Chondrocyte (in vitro differentiated cells): ENCODE results near the gene GRIN3B. TPM values are rescaled to one million over a fixed set of nuclear protein-coding genes. Genes with fewer than 3 reads are reported as not detected.

Source experiments
- DNase-seq: peaks from one replicate; pipeline ENCODE4 v3.0.0; 2021; ENCODE audit warnings: mixed read lengths, low spot score
- H3K27ac Mint-ChIP-seq: one replicate; pipeline ENCODE4 v1.8.0; 2021; ENCODE audit warnings: mild to moderate bottlenecking, moderate library complexity, mixed read lengths; ENCODE audit not compliant: unreplicated experiment
- H3K27me3 Mint-ChIP-seq: 2 replicates; pipeline ENCODE4 v1.8.0; 2021; ENCODE audit warnings: low read depth, mixed read lengths
- H3K36me3 Mint-ChIP-seq: 2 replicates; pipeline ENCODE4 v1.8.0; 2021; ENCODE audit warnings: low read depth, mixed read lengths
- H3K4me1 Mint-ChIP-seq: 2 replicates; pipeline ENCODE4 v1.8.0; 2021; ENCODE audit warnings: low read depth, mild to moderate bottlenecking, mixed read lengths
- H3K4me3 Mint-ChIP-seq: one replicate; pipeline ENCODE4 v1.8.0; 2021; ENCODE audit warnings: mild to moderate bottlenecking, moderate library complexity, mixed read lengths; ENCODE audit not compliant: unreplicated experiment
- H3K9me3 Mint-ChIP-seq: 2 replicates; pipeline ENCODE4 v1.8.0; 2021; ENCODE audit warnings: low read depth, mixed read lengths
- CTCF ChIP-seq: fragments of 200-600 bp; sonication (generic); IDR thresholded peaks from 2 replicates; pipeline ENCODE4 v1.5.0; 2021; ENCODE audit warnings: antibody characterized with exemption, mild to moderate bottlenecking, moderate library complexity
- total RNA-seq: library from RNA; stranded (reverse); gene quantifications from 3 replicates; pipeline ENCODE4 v1.2.1, GENCODE V29; 2021

The GRIN3B gene
- total RNA-seq, 1 donor from 2014 or later, result 0.67 TPM

- Mint-ChIP-seq H3K4me1 (no peaks in the 10 kb centered on the region), H3K27ac (no peak overlapping the region), H3K9me3 (no peaks in the 10 kb centered on the region), H3K27me3 (no peaks in the 10 kb centered on the region), H3K36me3 (no peaks in the 10 kb centered on the region), H3K4me3 (no peak overlapping the region)
- no peak for TF ChIP-seq CTCF
- DNase-seq, result no peak
Observed at GRCh38 chr19:1049800-1050199, 49.6 kb downstream of the GRIN3B start.

GRCh38 chr19:1050989-1051788 lies 51.0 kb downstream of the GRIN3B start:
- H3K4me1 Mint-ChIP-seq, result no peaks in the 10 kb centered on the region
- no peaks in the 10 kb centered on the region for H3K36me3 Mint-ChIP-seq
- DNase-seq, result no peak
- TF ChIP-seq CTCF, result no peak
- H3K9me3 Mint-ChIP-seq, result no peaks in the 10 kb centered on the region
- H3K4me3 Mint-ChIP-seq, result no peak overlapping the region
- no peak overlapping the region for H3K27ac Mint-ChIP-seq
- no peaks in the 10 kb centered on the region for H3K27me3 Mint-ChIP-seq

- no peak for DNase-seq
- Mint-ChIP-seq H3K9me3 (no peaks in the 10 kb centered on the region), H3K27ac (no peak overlapping the region), H3K4me1 (no peaks in the 10 kb centered on the region), H3K36me3 (no peaks in the 10 kb centered on the region), H3K27me3 (no peaks in the 10 kb centered on the region), H3K4me3 (no peak overlapping the region)
- TF ChIP-seq CTCF, result no peak
Observed at GRCh38 chr19:1051791-1052190, 51.6 kb downstream of the GRIN3B start.

- Mint-ChIP-seq H3K27me3 (no peaks in the 10 kb centered on the region), H3K4me3 (no peak overlapping the region), H3K4me1 (no peaks in the 10 kb centered on the region), H3K9me3 (no peaks in the 10 kb centered on the region), H3K36me3 (no peaks in the 10 kb centered on the region), H3K27ac (no peak overlapping the region)
- no peak for DNase-seq
- TF ChIP-seq CTCF, result no peak
Observed at GRCh38 chr19:1052349-1052975, 52.2 kb downstream of the GRIN3B start.

GRCh38 chr19:1053176-1054101 lies 53.2 kb downstream of the GRIN3B start:
- no peaks in the 10 kb centered on the region for H3K36me3 Mint-ChIP-seq
- H3K4me1 Mint-ChIP-seq, result no peaks in the 10 kb centered on the region
- no peaks in the 10 kb centered on the region for H3K27me3 Mint-ChIP-seq
- no peak for DNase-seq
- no peak overlapping the region for H3K27ac Mint-ChIP-seq
- no peak overlapping the region for H3K4me3 Mint-ChIP-seq
- no peak for TF ChIP-seq CTCF
- no peaks in the 10 kb centered on the region for H3K9me3 Mint-ChIP-seq
